DMS114 treated with DMSO at 0.1 percent for 48 hours (cell line): ENCODE results near the gene GRWD1.

Experiments
- DNase-seq: peaks from one replicate; lab custom pipeline; 2025; ENCODE audit not compliant: unreplicated experiment; lab: John Stamatoyannopoulos, UW

The GRWD1 gene

DNA sequence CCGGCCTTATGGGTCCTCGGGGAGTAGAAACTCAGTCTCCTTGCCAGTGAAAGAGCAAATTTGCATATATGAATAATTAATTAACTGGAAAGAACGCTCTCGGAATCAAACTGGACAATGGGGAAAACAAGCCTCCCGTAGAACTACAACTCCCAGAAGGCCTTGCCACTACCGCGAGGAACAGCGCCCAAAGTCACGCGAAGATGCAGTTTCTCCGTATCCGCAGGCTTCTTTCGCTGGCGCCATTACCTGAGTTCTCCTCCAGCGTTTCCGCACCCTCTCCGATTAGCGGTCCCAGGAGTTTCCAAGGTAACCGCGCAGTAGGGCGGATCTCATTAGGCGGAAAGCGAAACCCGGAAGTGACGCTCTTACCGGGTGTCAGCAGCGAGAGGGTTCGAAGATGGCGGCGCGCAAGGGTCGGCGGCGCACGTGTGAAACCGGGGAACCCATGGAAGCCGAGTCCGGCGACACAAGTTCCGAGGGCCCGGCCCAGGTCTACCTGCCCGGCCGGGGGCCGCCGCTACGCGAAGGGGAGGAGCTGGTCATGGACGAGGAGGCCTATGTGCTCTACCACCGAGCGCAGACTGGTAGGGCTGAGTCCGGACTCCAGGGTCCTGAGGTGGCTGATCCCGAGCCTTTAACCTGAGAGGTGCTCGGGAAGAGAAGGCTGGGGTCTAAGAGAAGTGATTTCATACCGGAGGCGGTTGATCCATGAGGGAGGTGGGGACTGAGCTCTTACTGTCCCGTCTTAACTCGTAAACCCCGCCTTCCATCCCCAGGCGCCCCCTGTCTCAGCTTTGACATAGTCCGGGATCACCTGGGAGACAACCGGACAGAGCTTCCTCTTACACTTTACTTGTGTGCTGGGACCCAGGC lies at the start of gene GRWD1:
GRWD1 (plus strand) TSS at position 378 of the 876 bp plus-strand sequence; CDS start at position 401, 23 bp downstream.
- DNase-seq, result peak; percentile 89

DNA sequence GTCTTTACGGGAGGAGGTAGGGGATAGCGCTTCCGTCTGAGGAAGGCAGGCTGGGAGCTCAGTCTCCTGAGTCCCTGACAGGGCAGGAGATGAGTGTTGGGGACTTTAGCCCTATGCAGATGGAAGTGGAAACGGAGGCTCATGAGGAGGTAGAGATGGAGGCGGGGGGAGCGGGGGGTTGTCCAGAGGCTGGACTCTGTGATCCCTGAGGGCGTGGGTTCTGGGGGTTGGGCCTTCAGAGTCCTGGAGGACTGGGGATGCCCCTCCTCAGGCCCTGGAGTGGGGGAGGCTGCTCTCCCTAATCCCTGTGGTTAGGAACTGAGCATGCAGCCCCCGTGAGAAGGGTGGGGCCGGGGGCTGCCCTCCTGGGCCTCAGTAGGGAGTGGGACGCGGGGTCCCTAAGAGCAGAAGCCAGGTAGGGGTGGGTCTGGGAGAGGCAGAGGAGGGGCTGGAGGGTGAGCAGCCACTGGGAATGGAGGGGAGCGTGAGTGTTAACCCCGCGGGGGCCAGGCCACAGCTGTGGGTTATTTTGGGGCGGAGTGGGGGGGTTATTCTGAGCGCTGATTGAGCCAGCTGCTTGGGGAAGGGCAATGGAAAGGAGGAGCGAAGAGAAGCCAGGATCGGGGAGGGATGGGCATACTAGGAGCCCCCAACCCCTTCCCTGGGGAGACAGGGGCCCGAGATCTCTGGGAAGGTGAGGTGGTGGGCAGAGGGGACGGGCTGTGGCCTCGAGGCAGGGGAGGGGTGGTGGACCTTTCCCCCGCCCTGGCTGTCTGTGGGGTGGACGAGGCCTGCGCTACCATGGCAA lies 49.6 kb upstream of the GRWD1 start:
- DNase-seq, result no peak

DNA sequence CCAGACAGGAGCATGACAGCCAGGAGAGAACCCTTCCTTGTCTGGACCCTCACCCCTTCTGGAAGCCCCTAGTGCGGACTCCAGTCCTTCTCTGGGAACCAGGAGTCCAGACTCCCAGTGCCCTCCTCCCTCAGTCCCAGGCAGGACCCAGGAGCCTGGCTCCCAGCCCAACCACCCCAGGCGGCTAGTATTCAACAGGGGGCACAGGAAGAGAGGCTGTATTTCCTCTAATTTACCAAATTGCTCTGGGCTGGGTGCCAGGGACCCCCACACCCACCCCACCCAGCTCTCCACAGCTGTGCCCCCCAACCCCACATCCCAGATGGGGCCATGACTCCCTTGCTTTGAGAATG lies 49.0 kb upstream of the GRWD1 start:
- no peak for DNase-seq

DNA sequence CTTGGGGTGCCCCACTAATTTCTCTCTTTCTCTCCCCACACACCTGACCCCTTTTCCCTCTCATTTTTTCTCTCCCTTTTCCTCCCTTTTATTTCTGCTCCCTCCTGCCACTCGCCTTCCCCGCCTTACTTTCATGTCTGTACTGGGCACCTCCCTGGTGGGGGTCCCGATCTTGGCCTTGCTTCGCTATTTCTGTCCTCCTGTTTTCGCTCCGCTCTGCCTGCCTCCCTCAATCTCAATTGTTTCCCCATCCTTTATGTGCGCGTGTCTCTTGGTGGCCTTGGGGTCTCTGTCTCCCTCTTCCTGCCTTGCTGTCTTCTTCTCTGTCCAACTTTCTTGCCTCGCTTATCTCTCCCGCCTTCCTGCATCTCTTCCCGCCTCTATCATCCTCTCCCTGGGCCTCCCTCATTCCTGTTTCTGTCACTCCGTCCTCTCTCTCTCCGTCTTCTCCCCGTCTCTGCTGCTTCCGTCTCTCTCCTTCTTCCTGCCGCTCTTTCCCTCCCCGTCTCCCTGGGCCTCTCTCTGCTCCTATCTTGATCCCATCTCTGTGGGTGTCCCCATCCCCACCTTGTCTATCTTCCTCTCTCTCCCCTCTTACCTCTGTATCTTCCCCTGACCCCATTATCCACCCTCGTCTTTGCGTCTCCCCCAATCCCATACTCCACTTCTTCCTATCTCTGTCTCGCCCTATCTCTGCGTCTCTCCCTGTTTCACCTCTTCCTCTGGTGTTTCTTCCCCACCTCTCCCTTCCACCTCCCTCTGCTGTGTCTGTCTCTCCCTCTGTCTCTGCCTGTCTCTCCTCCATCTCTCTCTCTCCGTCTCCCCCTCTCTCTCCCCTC lies 48.3 kb upstream of the GRWD1 start:
- no peak for DNase-seq

DNA sequence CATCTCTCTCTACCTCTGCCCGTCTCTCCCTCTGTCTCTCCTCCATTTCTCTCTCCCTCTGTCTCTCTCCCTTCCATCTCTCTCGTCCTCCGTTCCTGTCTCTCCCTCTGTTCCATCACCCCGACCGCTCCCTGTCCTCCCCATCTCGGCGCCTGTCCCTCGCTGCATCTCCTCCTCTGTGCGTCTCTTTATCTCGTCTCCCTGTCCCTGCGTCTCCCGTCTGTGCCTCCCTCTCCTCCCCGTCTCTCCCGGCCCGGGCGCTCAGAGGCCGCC lies 47.7 kb upstream of the GRWD1 start:
- no peak for DNase-seq

DNA sequence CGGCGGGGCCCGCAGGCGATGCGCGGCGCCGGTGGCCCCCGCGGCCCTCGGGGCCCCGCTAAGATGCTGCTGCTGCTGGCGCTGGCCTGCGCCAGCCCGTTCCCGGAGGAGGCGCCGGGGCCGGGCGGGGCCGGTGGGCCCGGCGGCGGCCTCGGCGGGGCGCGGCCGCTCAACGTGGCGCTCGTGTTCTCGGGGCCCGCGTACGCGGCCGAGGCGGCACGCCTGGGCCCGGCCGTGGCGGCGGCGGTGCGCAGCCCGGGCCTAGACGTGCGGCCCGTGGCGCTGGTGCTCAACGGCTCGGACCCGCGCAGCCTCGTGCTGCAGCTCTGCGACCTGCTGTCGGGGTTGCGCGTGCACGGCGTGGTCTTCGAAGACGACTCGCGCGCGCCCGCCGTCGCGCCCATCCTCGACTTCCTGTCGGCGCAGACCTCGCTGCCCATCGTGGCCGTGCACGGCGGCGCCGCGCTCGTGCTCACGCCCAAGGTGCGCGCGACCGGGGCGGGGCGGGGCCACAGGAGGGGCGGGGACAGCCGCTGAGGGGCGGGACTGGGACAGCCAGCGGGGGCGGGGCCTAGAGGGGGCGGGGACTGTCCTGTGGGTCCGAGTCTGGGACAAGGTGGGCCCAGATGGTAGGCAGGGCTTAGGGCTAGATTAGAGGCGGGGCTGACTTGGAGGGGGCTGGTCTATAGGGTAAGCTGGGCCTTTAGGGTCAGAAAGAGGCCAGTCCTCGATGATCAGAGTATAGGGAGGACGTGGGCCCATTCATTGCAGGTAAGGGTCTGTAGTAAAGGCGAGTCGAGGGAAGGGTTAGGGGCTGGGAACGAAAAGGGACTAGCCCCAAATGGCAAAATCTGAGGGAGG lies 47.2 kb upstream of the GRWD1 start:
- DNase-seq, result no peak

DNA sequence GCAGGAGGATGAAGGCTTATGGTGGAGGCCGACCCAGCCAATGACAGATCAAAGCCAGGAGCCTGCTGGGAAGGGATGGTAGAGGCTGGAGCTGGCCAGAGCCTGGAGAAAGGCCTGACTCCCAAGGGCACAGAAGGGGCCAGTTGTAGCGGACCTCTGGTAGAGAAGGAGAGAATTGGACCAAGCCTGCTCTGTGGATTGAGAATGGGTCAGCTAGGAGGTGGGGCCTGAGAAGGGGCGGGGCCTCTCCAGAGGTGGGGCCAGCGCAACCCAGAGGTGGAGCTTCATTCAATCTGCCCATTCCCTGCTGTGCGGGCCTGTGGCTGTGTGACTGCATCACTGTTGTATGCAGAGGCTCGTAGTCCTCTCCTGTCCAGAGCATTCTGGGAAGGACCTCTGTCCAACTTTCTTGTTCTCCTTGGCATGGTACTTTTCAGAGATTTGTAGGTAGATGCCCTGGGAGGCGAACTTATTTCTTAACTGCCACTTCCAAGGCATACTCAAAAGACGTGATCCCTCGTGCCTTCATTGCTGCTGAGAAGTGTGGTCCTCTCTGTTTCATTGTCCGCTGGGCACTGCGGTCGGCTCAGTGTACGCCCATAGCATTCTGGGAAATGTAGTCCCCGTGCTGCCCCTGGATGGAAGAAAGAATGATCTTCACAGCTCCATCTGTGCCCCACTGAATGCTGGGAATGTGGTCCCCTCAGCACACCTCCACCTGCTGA lies 45.6 kb upstream of the GRWD1 start:
- no peak for DNase-seq

DNA sequence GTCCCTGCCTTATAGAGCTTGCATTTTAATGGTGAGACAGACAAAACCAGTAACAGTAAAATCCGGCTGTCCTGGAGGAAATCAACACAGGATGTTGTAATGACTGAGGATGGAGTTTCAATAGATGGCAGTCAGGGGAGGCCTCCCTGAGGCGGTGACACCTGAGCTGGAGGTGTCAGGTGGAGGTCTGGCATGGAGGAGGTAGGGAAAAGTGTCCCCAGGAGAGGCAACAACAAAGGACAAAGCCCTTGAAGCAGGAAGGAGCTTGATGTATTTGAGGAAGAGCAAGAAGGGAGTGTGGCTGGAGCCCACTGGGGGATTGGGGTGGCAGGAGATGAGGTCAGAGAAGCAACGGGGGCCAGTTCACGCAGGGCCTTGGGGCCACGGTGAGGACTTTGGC lies 44.5 kb upstream of the GRWD1 start:
- DNase-seq, result no peak

DNA sequence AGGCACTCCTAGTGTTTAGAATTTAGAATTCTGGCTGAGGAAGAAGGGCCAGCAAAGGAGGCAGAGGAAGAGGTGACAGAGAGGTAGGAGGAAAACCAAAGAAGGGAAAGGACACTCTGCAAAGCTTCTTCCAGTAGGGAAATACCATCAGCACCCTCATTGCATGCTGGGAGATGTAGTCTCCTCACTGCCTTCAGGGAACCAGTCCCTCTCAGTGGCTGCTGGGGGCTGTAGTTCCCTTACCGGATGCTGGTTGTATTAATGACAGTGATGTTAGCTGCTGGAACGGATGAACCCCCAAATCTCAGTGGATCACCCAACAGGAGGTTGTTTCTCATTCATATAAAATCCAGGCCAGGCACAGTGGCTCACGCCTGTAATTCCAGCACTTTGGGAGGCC lies 42.2 kb upstream of the GRWD1 start:
- peak; percentile 54 for DNase-seq

DNA sequence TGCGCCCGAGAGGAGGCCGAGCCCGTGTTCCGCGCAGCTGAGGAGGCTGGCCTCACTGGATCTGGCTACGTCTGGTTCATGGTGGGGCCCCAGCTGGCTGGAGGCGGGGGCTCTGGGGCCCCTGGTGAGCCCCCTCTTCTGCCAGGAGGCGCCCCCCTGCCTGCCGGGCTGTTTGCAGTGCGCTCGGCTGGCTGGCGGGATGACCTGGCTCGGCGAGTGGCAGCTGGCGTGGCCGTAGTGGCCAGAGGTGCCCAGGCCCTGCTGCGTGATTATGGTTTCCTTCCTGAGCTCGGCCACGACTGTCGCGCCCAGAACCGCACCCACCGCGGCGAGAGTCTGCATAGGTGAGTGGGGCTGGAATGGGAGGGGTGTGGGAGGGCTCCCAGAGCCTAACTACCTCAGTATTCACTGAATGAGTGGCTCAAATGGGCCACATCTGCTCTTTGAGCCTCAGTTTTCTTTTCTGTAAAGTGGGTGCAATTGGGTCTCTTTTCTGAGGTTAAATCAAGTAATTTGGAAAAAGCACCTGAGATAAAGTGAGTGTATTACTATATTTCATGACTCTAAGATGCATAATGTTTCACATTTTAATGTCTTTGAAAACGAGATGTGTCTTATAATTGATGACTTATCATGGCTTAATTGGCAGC lies 40.6 kb upstream of the GRWD1 start:
- DNase-seq, result no peak

DNA sequence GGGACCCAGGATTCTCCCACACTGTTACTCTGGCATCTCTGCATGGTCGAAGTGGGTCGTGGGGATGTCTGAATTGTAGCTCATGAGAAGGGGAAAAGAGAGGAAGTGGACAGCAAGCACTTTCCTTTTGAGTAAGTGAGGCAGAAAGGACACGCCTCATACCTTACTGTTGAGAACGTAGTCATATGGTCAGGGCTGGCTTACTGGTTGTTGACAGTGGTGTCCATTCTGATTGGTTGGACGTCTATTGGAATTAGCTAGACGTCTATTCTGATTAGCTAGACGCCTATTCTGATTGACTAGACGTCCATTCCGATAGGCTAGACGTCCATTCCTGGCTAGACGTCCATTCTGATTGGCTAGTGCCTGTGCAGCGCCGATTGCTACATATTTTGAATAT lies 39.9 kb upstream of the GRWD1 start:
- no peak for DNase-seq

DNA sequence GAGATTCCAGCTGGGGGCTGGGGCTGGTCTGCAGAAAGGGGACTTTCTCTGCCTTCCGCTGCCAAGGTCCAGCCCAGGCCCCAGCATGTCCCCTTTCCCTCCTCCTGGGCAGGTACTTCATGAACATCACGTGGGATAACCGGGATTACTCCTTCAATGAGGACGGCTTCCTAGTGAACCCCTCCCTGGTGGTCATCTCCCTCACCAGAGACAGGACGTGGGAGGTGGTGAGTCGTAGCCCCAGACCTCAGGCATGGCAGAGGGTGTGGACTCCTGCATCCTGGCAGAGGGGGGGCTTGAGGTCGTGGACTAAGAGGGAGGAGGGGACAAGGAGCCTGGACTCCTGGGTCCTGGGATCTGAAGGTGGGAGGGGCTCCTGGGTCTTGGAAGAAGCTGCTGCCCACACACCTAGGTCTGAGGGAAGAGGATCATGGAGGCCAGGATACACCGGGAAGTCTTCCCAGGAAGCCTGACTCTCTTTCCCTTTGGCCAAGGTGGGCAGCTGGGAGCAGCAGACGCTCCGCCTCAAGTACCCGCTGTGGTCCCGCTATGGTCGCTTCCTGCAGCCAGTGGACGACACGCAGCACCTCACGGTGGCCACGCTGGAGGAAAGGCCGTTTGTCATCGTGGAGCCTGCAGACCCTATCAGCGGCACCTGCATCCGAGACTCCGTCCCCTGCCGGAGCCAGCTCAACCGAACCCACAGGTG lies 31.8 kb upstream of the GRWD1 start:
- no peak for DNase-seq

DNA sequence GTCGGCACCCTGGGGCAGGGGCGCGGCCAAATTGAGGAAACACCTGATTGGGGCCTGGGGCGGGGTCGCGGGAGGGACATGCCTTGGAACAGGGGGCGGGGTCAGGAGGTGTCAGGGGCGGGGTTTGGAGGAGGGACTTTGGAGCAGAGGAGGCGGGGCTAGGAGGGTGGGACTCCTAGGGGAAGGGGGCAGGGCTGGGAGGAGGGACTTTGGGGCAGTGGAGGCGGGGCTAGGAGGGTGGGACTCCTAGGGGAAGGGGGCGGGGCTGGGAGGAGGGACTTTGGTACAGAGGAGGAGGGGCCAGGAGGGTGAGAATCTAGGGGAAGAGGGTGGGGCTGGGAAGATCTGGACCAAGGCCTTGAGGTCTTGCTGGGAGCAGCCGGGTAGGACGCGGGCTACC lies 30.4 kb upstream of the GRWD1 start:
- no peak for DNase-seq

DNA sequence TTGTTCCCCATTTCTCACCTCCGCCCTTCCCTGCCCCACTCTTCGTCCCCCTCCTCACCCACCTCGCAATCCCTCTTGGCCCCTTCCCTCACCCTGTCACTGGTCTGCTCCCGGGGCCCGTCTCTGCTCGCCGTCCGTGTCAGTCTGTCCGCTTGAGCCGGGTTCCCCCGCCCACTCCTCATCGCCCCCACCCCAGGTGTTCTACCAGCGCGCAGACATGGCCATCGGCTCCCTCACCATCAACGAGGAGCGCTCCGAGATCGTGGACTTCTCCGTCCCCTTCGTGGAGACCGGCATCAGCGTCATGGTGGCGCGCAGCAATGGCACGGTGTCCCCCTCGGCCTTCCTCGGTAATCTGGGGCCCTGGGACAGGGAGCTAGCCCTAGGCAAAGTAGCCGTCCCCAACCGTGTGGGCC lies 30.0 kb upstream of the GRWD1 start:
- no peak for DNase-seq

DNA sequence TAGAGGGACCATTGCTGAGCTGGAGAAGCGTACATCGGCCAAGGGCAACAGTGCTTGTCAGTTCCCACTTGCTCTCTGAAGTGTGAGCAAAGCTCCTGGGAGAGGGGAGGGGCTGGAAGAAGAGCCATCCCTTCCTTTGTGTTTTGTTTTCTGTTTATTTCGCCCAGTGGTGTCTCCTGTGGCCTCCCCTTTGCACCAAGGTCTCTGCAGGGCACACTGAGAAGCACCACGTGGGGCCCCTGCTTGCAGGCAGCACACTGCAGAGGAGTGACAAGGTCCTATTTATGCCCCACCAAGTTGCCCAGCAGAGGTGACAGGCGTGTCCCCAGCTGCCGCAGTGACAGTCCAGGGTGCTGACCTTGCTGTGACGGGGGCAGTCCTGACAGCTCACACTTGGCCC lies 28.4 kb upstream of the GRWD1 start:
- DNase-seq, result no peak

DNA sequence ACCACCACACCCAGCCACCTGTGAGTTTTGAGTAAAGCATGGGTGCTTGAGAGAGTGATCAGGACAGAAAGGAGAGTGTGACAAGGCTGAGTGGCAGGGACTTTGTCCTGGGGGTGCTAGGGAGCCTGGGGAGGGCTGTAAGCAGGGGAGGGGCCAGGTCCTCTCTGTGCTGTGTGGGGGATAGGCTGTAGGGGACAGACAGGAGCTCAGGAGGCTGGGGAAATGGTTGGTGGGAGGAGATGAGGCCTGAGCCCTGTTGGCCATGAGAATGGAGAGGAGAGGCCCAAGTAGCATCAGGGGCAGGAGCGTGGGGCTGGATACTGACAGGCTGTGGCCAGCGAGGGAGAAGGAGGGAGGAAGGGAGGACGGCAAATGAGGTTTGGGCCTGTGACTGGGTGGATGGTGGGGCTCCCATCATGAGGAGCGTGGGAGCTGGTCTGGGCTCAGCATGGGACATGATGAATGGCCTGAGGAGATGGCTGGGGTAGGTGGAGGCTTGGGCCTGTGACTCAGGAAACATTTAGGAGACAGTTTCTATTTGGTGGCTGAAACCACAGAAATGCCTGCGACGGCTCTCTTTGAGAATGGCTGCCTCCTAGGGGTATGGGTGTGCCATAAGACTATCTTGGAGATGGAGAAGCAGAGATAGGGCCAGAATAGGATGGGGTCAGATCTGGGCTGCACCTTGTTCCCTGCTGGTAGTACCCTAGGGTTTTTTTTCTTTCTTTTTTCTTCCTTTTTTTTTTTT lies 27.3 kb upstream of the GRWD1 start:
- DNase-seq, result no peak

DNA sequence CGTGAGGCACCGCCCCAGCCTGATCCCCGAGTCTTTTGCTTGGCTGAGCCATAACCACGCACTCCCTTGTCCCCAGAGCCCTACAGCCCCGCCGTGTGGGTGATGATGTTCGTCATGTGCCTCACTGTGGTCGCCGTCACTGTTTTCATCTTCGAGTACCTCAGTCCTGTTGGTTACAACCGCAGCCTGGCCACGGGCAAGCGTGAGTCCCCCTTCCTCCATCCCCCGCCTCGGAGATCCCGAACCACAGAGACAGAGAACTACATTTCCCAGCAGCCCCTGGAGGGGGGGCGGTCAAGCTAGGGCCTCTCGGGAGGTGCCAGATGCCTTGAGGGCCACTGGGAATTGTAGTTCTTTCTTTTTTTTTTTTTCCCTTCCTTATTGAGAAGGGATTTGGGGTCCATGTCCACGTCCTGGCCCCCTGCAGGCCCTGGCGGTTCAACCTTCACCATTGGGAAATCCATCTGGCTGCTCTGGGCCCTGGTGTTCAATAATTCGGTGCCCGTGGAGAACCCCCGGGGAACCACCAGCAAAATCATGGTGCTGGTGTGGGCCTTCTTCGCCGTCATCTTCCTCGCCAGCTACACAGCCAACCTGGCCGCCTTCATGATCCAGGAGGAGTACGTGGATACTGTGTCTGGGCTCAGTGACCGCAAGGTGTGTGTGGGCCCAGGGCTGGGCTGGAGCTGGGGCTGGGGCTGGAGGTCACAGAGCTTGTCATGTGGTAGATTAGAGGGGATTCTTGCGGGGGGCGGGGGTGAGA lies 26.4 kb upstream of the GRWD1 start:
- no peak for DNase-seq

DNA sequence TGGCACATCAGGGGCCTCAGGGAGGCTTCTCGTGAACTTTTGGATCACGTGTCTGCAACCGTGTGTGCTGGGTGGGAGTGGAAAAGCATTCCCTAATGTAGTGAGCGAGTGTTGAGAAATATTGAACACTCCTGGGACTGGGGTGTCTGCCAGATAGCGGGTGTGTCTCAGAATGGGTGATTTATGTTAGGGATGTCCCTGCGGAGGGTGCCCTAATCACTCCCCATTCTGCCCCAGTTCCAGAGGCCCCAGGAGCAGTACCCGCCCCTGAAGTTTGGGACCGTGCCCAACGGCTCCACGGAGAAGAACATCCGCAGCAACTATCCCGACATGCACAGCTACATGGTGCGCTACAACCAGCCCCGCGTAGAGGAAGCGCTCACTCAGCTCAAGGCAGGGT lies 24.2 kb upstream of the GRWD1 start:
- no peak for DNase-seq
